HepG2 (cell line): ENCODE measurements around the gene HSF4.

Experiments
- ARID3A ChIP-seq: IDR thresholded peaks from 2 replicates; pipeline ENCODE4 v1.6.1; 2012; ENCODE audit warnings: low read depth, low read length, improper control_type of control experiment
- IRF9 ChIP-seq: sonication (generic); formaldehyde crosslinking; IDR thresholded peaks from 2 replicates; pipeline ENCODE4 v1.8.0; 2022; ENCODE audit warnings: missing genetic modification reagents, mild to moderate bottlenecking, borderline replicate concordance

GRCh38 chr16:67166598-67167168, 2.1 kb downstream of the HSF4 start:
- no peak for TF ChIP-seq ARID3A
- no peak for TF ChIP-seq IRF9 (CRISPR knock-in tag)
